Epithelial cell of proximal tubule (primary cell): ENCODE results near the gene ST8SIA2. TPM values are rescaled to one million over a fixed set of nuclear protein-coding genes. Genes with fewer than 3 reads are reported as not detected.

Source experiments
- DNase-seq: peaks from one replicate; pipeline ENCODE4 v3.0.0-alpha.2; 2011; ENCODE audit warnings: low read depth
- H3K4me3 ChIP-seq: 2 replicates; pipeline ENCODE4 v1.5.1; 2011; ENCODE audit warnings: low read depth, mild to moderate bottlenecking, low read length
- CTCF ChIP-seq: conservative IDR thresholded peaks from 2 replicates; pipeline ENCODE4 v1.5.1; 2012; ENCODE audit warnings: low read depth, mild to moderate bottlenecking, low read length
- total RNA-seq: library from RNA; depleted of rRNA; stranded (reverse); fragments of >200 nt; gene quantifications from 2 replicates; pipeline ENCODE4 v1.2.3, GENCODE V29; 2015

ST8SIA2 gene
- total RNA-seq, 1 donor from 2014 or later, result 6.3 TPM

GRCh38 chr15:92365084-92365483, 28.6 kb upstream of the ST8SIA2 start:
- no peak for TF ChIP-seq CTCF
- no peak overlapping the region for H3K4me3 ChIP-seq
- no peak for DNase-seq

GRCh38 chr15:92365906-92366305, 27.8 kb upstream of the ST8SIA2 start:
- no peak for DNase-seq
- H3K4me3 ChIP-seq, result no peak overlapping the region
- TF ChIP-seq CTCF, result no peak

GRCh38 chr15:92366381-92366780, 27.3 kb upstream of the ST8SIA2 start:
- H3K4me3 ChIP-seq, result no peak overlapping the region
- no peak for DNase-seq
- TF ChIP-seq CTCF, result no peak

- no peak overlapping the region for H3K4me3 ChIP-seq
- DNase-seq, result no peak
- TF ChIP-seq CTCF, result no peak
Measured at GRCh38 chr15:92375057-92375456, 18.6 kb upstream of the ST8SIA2 start.

GRCh38 chr15:92376109-92376508, 17.6 kb upstream of the ST8SIA2 start:
- H3K4me3 ChIP-seq, result no peak overlapping the region
- DNase-seq, result no peak
- TF ChIP-seq CTCF, result no peak

- no peak for TF ChIP-seq CTCF
- DNase-seq, result no peak
- H3K4me3 ChIP-seq, result no peak overlapping the region
Measured at GRCh38 chr15:92377083-92377789, 16.4 kb upstream of the ST8SIA2 start.
